Measurements from ENCODE around the gene TRAK1.

Gene TRAK1

GRCh38 chr3:42213417-42213816, 122.3 kb downstream of the TRAK1 start:
- FAIRE-seq, result no peak
- TF ChIP-seq POLR2AphosphoS5 (IDR thresholded peaks at IDR 0.05; ENCODE audit: low read depth, low read length) (no peak), TAF1 (IDR thresholded peaks at IDR 0.05; ENCODE audit: borderline replicate concordance, low read depth, low read length) (no peak), POLR2A (IDR thresholded peaks at IDR 0.05; ENCODE audit: low read depth, low read length) (no peak)
- no peak for DNase-seq (ENCODE audit: insufficient read length)

GRCh38 chr3:42214064-42214463, 122.9 kb downstream of the TRAK1 start:
- TF ChIP-seq TAF1 (IDR thresholded peaks at IDR 0.05; ENCODE audit: borderline replicate concordance, low read depth, low read length) (no peak), POLR2A (IDR thresholded peaks at IDR 0.05; ENCODE audit: low read depth, low read length) (no peak), POLR2AphosphoS5 (IDR thresholded peaks at IDR 0.05; ENCODE audit: low read depth, low read length) (no peak)
- FAIRE-seq (no peak), DNase-seq (ENCODE audit: insufficient read length) (no peak)

GRCh38 chr3:42214565-42215283, 123.6 kb downstream of the TRAK1 start:
- DNase-seq (ENCODE audit: insufficient read length) (no peak), FAIRE-seq (no peak)
- no peak for TF ChIP-seq POLR2A (IDR thresholded peaks at IDR 0.05; ENCODE audit: low read depth, low read length)
- no peak for TF ChIP-seq POLR2AphosphoS5 (IDR thresholded peaks at IDR 0.05; ENCODE audit: low read depth, low read length)
- TF ChIP-seq TAF1 (IDR thresholded peaks at IDR 0.05; ENCODE audit: borderline replicate concordance, low read depth, low read length), result no peak

- no peak for FAIRE-seq
- no peak for DNase-seq (ENCODE audit: insufficient read length)
- TF ChIP-seq POLR2AphosphoS5 (IDR thresholded peaks at IDR 0.05; ENCODE audit: low read depth, low read length) (no peak), POLR2A (IDR thresholded peaks at IDR 0.05; ENCODE audit: low read depth, low read length) (no peak), TAF1 (IDR thresholded peaks at IDR 0.05; ENCODE audit: borderline replicate concordance, low read depth, low read length) (no peak)
These were observed 125.1 kb downstream of the TRAK1 start for GRCh38 chr3:42216302-42216701.

- FAIRE-seq, result no peak
- TF ChIP-seq POLR2A (IDR thresholded peaks at IDR 0.05; ENCODE audit: low read depth, low read length) (no peak), POLR2AphosphoS5 (IDR thresholded peaks at IDR 0.05; ENCODE audit: low read depth, low read length) (no peak), TAF1 (IDR thresholded peaks at IDR 0.05; ENCODE audit: borderline replicate concordance, low read depth, low read length) (no peak)
These were observed 125.8 kb downstream of the TRAK1 start for GRCh38 chr3:42216931-42217333.

GRCh38 chr3:42220436-42221121, 129.4 kb downstream of the TRAK1 start:
- FAIRE-seq (no peak), DNase-seq (ENCODE audit: insufficient read length) (no peak)

More at GRCh38 chr3:42216931-42217333, 125.8 kb downstream of the TRAK1 start:
- no peak for DNase-seq (ENCODE audit: insufficient read length)

GRCh38 chr3:42222942-42223693, 132.0 kb downstream of the TRAK1 start:
- TF ChIP-seq POLR2AphosphoS5 (IDR thresholded peaks at IDR 0.05; ENCODE audit: low read depth, low read length) (no peak), POLR2A (IDR thresholded peaks at IDR 0.05; ENCODE audit: low read depth, low read length) (no peak), TAF1 (IDR thresholded peaks at IDR 0.05; ENCODE audit: borderline replicate concordance, low read depth, low read length) (no peak)
- FAIRE-seq (no peak), DNase-seq (ENCODE audit: insufficient read length) (no peak)

More at GRCh38 chr3:42220436-42221121, 129.4 kb downstream of the TRAK1 start:
- TF ChIP-seq TAF1 (IDR thresholded peaks at IDR 0.05; ENCODE audit: borderline replicate concordance, low read depth, low read length) (no peak), POLR2AphosphoS5 (IDR thresholded peaks at IDR 0.05; ENCODE audit: low read depth, low read length) (no peak), POLR2A (IDR thresholded peaks at IDR 0.05; ENCODE audit: low read depth, low read length) (no peak)

GRCh38 chr3:42224178-42224577, 133.0 kb downstream of the TRAK1 start:
- no peak for TF ChIP-seq POLR2AphosphoS5 (IDR thresholded peaks at IDR 0.05; ENCODE audit: low read depth, low read length)
- no peak for TF ChIP-seq POLR2A (IDR thresholded peaks at IDR 0.05; ENCODE audit: low read depth, low read length)
- TF ChIP-seq TAF1 (IDR thresholded peaks at IDR 0.05; ENCODE audit: borderline replicate concordance, low read depth, low read length), result no peak
- no peak for FAIRE-seq

GRCh38 chr3:42224658-42225421, 133.7 kb downstream of the TRAK1 start:
- FAIRE-seq (no peak), DNase-seq (ENCODE audit: insufficient read length) (no peak)
- TF ChIP-seq POLR2AphosphoS5 (IDR thresholded peaks at IDR 0.05; ENCODE audit: low read depth, low read length), result no peak
- no peak for TF ChIP-seq TAF1 (IDR thresholded peaks at IDR 0.05; ENCODE audit: borderline replicate concordance, low read depth, low read length)
- TF ChIP-seq POLR2A (IDR thresholded peaks at IDR 0.05; ENCODE audit: low read depth, low read length), result no peak

More at GRCh38 chr3:42224178-42224577, 133.0 kb downstream of the TRAK1 start:
- no peak for DNase-seq (ENCODE audit: insufficient read length)

GRCh38 chr3:42225486-42226363, 134.6 kb downstream of the TRAK1 start:
- DNase-seq (ENCODE audit: insufficient read length) (no peak), FAIRE-seq (no peak)
- TF ChIP-seq POLR2A (IDR thresholded peaks at IDR 0.05; ENCODE audit: low read depth, low read length) (no peak), TAF1 (IDR thresholded peaks at IDR 0.05; ENCODE audit: borderline replicate concordance, low read depth, low read length) (no peak), POLR2AphosphoS5 (IDR thresholded peaks at IDR 0.05; ENCODE audit: low read depth, low read length) (no peak)
